Colonic mucosa (tissue), 4 donors: ENCODE results near the gene CFDP1. TPM values are rescaled to one million over a fixed set of nuclear protein-coding genes. Genes with fewer than 3 reads are reported as not detected.

ENCODE experiments used
- DNase-seq: peaks from one replicate; pipeline ENCODE4 v3.0.0-alpha.2; 2020
- H3K27ac ChIP-seq: fragments of 200-600 bp; one replicate; pipeline ENCODE4 v1.8.0; 2021
- H3K27me3 ChIP-seq: fragments of 200-600 bp; one replicate; pipeline ENCODE4 v1.8.0; 2021
- H3K36me3 ChIP-seq: fragments of 200-600 bp; one replicate; pipeline ENCODE4 v1.8.0; 2021
- H3K4me1 ChIP-seq: fragments of 200-600 bp; one replicate; pipeline ENCODE4 v1.8.0; 2021; ENCODE audit warnings: mild to moderate bottlenecking
- H3K4me3 ChIP-seq: fragments of 200-600 bp; one replicate; pipeline ENCODE4 v1.8.0; 2021
- H3K9ac ChIP-seq, 2 donors: one replicate each; pipeline ENCODE4 v1.7.0; 2013; ENCODE audit warnings: control low read depth in 2 of 2, low read depth in 2 of 2, low read length in 2 of 2
- H3K9me3 ChIP-seq: fragments of 200-600 bp; one replicate; pipeline ENCODE4 v1.8.0; 2021
- CTCF ChIP-seq: fragments of 200-600 bp; IDR thresholded peaks from one replicate; pipeline ENCODE4 v1.8.0; 2022; ENCODE audit warnings: antibody characterized with exemption, mild to moderate bottlenecking
- intact Hi-C: fragments of 100-400 bp; cut with DNase I; formaldehyde crosslinking; loops from one replicate; pipeline ENCODE4 v1.14.1; 2022
- total RNA-seq, 2 donors: library from RNA; stranded (reverse); fragmentation: NEBNext Ultra II Directional in 1 of 2; extraction: Animal tissue kit (Norgen Biotek cat#: 25700) in 1 of 2; gene quantifications; one replicate each; pipeline ENCODE4 v1.2.1, GENCODE V29; 2021
- donor health status: healthy.
- donor health status: DM: no; HTN: no; CAD: no.
- donor health status: DM: no; HTN: no; CAD: no.

Gene CFDP1
- total RNA-seq, 2 donors from 2014 or later = 61.6 to 75.8 TPM

GRCh38 chr16:75361936-75362335 lies 71.4 kb downstream of the CFDP1 start:
- intact Hi-C loops = no loop called here
- Histone ChIP-seq H3K4me1 (no peaks in the 10 kb centered on the region), H3K27ac (no peak overlapping the region), H3K9me3 (no peaks in the 10 kb centered on the region), H3K36me3 (no peaks in the 10 kb centered on the region), H3K4me3 (no peak overlapping the region), H3K27me3 (no peaks in the 10 kb centered on the region), H3K9ac (no peak overlapping the region)
- no peak for DNase-seq
- no peak for TF ChIP-seq CTCF

- no peak for TF ChIP-seq CTCF
- intact Hi-C loops = no loop called here
- no peak overlapping the region for H3K27ac ChIP-seq
- no peaks in the 10 kb centered on the region for H3K36me3 ChIP-seq
- H3K4me3 ChIP-seq = no peak overlapping the region
- no peaks in the 10 kb centered on the region for H3K9me3 ChIP-seq
- no peak for DNase-seq
- H3K4me1 ChIP-seq = no peaks in the 10 kb centered on the region
- no peak overlapping the region for H3K9ac ChIP-seq
- no peaks in the 10 kb centered on the region for H3K27me3 ChIP-seq
Observed at GRCh38 chr16:75354170-75354569, 79.1 kb downstream of the CFDP1 start.

GRCh38 chr16:75351183-75351582 lies 82.1 kb downstream of the CFDP1 start:
- no peaks in the 10 kb centered on the region for H3K4me1 ChIP-seq
- DNase-seq = no peak
- TF ChIP-seq CTCF = no peak
- intact Hi-C loops = no loop called here
- H3K9ac ChIP-seq = no peak overlapping the region
- H3K9me3 ChIP-seq = no peaks in the 10 kb centered on the region
- H3K36me3 ChIP-seq = no peaks in the 10 kb centered on the region
- no peak overlapping the region for H3K4me3 ChIP-seq
- H3K27me3 ChIP-seq = no peaks in the 10 kb centered on the region
- H3K27ac ChIP-seq = no peak overlapping the region

- intact Hi-C loops = no loop called here
- H3K36me3 ChIP-seq = no peaks in the 10 kb centered on the region
- no peaks in the 10 kb centered on the region for H3K9me3 ChIP-seq
- H3K27me3 ChIP-seq = no peaks in the 10 kb centered on the region
- no peaks in the 10 kb centered on the region for H3K4me1 ChIP-seq
- no peak for DNase-seq
- no peak overlapping the region for H3K9ac ChIP-seq
- H3K27ac ChIP-seq = no peak overlapping the region
- TF ChIP-seq CTCF = no peak
- H3K4me3 ChIP-seq = no peak overlapping the region
Observed at GRCh38 chr16:75345711-75346110, 87.6 kb downstream of the CFDP1 start.

- no peaks in the 10 kb centered on the region for H3K36me3 ChIP-seq
- intact Hi-C loops = no loop called here
- TF ChIP-seq CTCF = no peak
- no peaks in the 10 kb centered on the region for H3K27me3 ChIP-seq
- H3K4me3 ChIP-seq = no peak overlapping the region
- no peaks in the 10 kb centered on the region for H3K9me3 ChIP-seq
- DNase-seq = no peak
- no peak overlapping the region for H3K27ac ChIP-seq
- H3K4me1 ChIP-seq = no peaks in the 10 kb centered on the region
- H3K9ac ChIP-seq = no peak overlapping the region
Observed at GRCh38 chr16:75343941-75344340, 89.4 kb downstream of the CFDP1 start.

GRCh38 chr16:75343286-75343685 lies 90.0 kb downstream of the CFDP1 start:
- no peaks in the 10 kb centered on the region for H3K9me3 ChIP-seq
- H3K36me3 ChIP-seq = no peaks in the 10 kb centered on the region
- no peak overlapping the region for H3K4me3 ChIP-seq
- DNase-seq = no peak
- H3K4me1 ChIP-seq = no peaks in the 10 kb centered on the region
- no peak overlapping the region for H3K9ac ChIP-seq
- intact Hi-C loops = no loop called here
- H3K27me3 ChIP-seq = no peaks in the 10 kb centered on the region
- TF ChIP-seq CTCF = no peak
- no peak overlapping the region for H3K27ac ChIP-seq
